ENCODE measurements around the gene LIPC.

Gene LIPC

GRCh38 chr15:58476525-58477162 lies 44.9 kb downstream of the LIPC start:
- DNase-seq (ENCODE audit: low read depth): no peak
- TF ChIP-seq, protein P1, sequence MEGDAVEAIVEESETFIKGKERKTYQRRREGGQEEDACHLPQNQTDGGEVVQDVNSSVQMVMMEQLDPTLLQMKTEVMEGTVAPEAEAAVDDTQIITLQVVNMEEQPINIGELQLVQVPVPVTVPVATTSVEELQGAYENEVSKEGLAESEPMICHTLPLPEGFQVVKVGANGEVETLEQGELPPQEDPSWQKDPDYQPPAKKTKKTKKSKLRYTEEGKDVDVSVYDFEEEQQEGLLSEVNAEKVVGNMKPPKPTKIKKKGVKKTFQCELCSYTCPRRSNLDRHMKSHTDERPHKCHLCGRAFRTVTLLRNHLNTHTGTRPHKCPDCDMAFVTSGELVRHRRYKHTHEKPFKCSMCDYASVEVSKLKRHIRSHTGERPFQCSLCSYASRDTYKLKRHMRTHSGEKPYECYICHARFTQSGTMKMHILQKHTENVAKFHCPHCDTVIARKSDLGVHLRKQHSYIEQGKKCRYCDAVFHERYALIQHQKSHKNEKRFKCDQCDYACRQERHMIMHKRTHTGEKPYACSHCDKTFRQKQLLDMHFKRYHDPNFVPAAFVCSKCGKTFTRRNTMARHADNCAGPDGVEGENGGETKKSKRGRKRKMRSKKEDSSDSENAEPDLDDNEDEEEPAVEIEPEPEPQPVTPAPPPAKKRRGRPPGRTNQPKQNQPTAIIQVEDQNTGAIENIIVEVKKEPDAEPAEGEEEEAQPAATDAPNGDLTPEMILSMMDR (IDR thresholded peaks at IDR 0.05; ENCODE audit: control insufficient read depth, insufficient read depth, low read depth, low read length, missing control alignments): no peak
- H3K4me3 ChIP-seq (ENCODE audit: control insufficient read depth, low read depth, low read length): no peak overlapping the region

GRCh38 chr15:58477170-58477569 lies 45.4 kb downstream of the LIPC start:
- TF ChIP-seq, protein P1 (IDR thresholded peaks at IDR 0.05; ENCODE audit: control insufficient read depth, insufficient read depth, low read depth, low read length, missing control alignments): no peak
- H3K4me3 ChIP-seq (ENCODE audit: control insufficient read depth, low read depth, low read length): no peak overlapping the region
- DNase-seq (ENCODE audit: low read depth): no peak

DNA sequence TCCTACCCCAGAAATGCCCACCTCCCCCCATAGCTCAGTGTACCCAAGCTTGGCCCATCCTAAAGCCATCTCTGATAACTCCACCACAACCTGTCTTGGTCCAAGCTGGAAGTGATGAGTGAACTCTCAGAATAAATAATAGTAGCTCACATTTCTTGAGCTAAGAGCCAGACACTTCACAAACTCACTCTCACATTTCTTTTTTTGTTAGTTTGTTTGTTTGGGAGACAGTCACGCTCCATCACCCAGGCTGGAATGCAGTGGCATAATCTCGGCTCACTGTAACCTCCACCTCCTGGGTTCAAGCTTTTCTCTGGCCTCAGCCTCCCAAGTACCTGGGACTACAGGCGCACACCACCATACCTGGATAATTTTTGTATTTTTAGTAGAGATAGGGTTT lies 46.2 kb downstream of the LIPC start:
- no peak overlapping the region for H3K4me3 ChIP-seq (ENCODE audit: control insufficient read depth, low read depth, low read length)
- TF ChIP-seq, protein P1 (IDR thresholded peaks at IDR 0.05; ENCODE audit: control insufficient read depth, insufficient read depth, low read depth, low read length, missing control alignments): no peak
- no peak for DNase-seq (ENCODE audit: low read depth)

DNA sequence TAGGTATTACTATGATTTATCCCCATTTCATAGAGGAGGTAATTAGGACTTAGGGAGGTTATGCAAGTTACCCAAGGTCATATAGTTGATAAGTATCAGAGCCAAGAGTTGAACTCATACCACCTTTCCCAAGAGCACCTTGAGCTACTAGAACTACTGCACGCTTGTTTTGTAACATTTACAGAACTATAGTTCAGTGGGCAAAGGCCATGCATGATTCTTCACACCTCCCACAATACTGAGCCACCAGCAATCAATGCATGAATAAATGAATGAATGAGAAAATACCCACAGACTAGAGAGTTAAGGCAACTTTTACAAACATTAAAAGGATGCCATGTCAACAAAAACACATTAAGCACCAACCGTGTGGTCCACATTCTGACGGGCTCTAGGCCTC lies 46.8 kb downstream of the LIPC start:
- TF ChIP-seq, protein P1 (IDR thresholded peaks at IDR 0.05; ENCODE audit: control insufficient read depth, insufficient read depth, low read depth, low read length, missing control alignments): no peak
- H3K4me3 ChIP-seq (ENCODE audit: control insufficient read depth, low read depth, low read length): no peak overlapping the region
- DNase-seq (ENCODE audit: low read depth): no peak

DNA sequence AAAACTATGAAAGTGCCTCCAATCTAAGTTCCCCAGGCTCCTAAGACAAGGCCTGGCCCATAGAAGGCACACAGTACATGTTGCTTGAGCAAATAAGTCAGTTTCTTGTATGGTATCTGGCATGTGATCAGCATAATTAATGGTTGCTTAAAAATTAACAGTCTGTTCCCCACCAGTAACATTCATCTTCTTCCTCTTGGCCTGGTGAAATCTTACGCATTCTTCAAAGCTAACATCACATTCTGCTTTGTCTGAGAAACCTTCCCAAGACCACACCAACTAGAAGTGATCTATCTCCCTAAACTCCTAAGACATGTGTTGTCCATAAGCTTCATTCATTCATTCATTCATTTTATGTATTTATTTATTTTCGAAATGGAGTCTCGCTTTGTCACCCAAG lies 48.1 kb downstream of the LIPC start:
- TF ChIP-seq, protein P1 (IDR thresholded peaks at IDR 0.05; ENCODE audit: control insufficient read depth, insufficient read depth, low read depth, low read length, missing control alignments): no peak

GRCh38 chr15:58483376-58483775 lies 51.6 kb downstream of the LIPC start:
- no peak overlapping the region for H3K4me3 ChIP-seq (ENCODE audit: control insufficient read depth, low read depth, low read length)
- TF ChIP-seq, protein P1 (IDR thresholded peaks at IDR 0.05; ENCODE audit: control insufficient read depth, insufficient read depth, low read depth, low read length, missing control alignments): no peak
- no peak for DNase-seq (ENCODE audit: low read depth)

More for the DNA sequence above, 48.1 kb downstream of the LIPC start:
- no peak overlapping the region for H3K4me3 ChIP-seq (ENCODE audit: control insufficient read depth, low read depth, low read length)
- no peak for DNase-seq (ENCODE audit: low read depth)

Data from AG09309 (cell line).